Fibroblast of villous mesenchyme (primary cell): ENCODE results near the gene AXIN1. TPM values are rescaled to one million over a fixed set of nuclear protein-coding genes. Genes with fewer than 3 reads are reported as not detected.

ENCODE experiments used
- DNase-seq: peaks from one replicate; pipeline ENCODE4 v3.0.0-alpha.2; 2010; ENCODE audit warnings: low read depth
- H3K4me3 ChIP-seq: 2 replicates; pipeline ENCODE4 v1.5.1; 2011; ENCODE audit warnings: low read depth, mild to moderate bottlenecking, low read length
- CTCF ChIP-seq: IDR thresholded peaks from 2 replicates; pipeline ENCODE4 v1.5.1; 2012; ENCODE audit warnings: low read depth, mild to moderate bottlenecking, low read length; ENCODE audit not compliant: insufficient read depth
- total RNA-seq: library from RNA; depleted of rRNA; stranded (reverse); fragments of >200 nt; gene quantifications from 2 replicates; pipeline ENCODE4 v1.2.3, GENCODE V29; 2012

Gene AXIN1
- total RNA-seq, 1 donor, result 16.4 TPM

DNA sequence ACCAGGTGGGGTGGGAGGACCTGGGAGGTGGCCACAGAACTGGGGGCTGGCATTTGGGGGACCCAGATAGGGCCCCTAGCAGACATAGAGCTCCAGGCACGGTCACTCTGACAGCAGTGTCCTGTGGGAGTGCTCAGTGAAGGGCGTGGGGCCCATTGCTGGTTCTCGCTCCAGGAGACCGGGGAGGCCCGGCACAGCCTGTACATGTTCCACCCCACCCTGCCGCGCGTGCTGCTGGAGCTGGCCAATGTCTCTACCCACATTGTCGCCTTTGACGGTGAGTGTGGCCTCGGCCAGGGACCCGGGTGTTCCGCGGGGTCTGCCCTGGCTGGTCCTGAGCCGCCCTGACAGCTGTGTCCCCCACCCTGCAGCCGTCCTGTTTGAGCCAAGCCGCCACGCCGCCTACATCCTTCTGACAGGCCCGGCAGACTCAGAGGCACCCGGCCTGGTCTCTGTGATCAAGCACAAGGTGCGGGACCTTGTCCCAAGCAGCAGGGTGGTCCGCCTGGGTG lies 88.0 kb downstream of the AXIN1 start:
- no peak for TF ChIP-seq CTCF
- no peak overlapping the region for H3K4me3 ChIP-seq
- no peak for DNase-seq

GRCh38 chr16:263944-264343 lies 88.6 kb downstream of the AXIN1 start:
- no peak for DNase-seq
- H3K4me3 ChIP-seq, result no peak overlapping the region
- TF ChIP-seq CTCF, result no peak

DNA sequence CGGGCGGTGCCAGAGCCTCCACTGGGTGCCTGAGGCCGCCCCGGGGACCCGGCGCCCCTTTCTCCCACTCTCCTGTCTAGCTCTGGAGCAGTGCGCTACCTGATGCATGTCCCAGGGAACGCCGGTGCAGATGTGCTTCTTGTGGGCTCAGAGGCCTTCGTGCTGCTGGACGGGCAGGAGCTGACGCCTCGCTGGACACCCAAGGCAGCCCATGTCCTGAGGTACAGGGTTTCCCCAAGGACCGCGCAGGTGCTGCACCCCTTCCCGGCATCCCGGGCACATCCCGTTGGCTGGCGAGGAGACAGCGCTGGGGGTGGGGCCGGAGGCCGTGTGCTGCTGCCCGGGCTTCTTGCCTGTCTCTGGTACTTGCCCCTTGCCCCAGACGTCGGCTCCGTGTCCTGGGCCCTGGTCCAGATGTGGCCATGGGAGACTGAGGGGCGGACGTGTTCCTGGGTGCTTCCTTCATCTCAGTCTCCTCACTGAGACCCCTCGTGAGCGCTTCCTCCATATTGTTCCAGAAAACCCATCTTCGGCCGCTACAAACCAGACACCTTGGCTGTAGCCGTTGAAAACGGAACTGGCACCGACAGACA lies 89.2 kb downstream of the AXIN1 start:
- TF ChIP-seq CTCF, result no peak
- DNase-seq, result no peak
- no peak overlapping the region for H3K4me3 ChIP-seq

DNA sequence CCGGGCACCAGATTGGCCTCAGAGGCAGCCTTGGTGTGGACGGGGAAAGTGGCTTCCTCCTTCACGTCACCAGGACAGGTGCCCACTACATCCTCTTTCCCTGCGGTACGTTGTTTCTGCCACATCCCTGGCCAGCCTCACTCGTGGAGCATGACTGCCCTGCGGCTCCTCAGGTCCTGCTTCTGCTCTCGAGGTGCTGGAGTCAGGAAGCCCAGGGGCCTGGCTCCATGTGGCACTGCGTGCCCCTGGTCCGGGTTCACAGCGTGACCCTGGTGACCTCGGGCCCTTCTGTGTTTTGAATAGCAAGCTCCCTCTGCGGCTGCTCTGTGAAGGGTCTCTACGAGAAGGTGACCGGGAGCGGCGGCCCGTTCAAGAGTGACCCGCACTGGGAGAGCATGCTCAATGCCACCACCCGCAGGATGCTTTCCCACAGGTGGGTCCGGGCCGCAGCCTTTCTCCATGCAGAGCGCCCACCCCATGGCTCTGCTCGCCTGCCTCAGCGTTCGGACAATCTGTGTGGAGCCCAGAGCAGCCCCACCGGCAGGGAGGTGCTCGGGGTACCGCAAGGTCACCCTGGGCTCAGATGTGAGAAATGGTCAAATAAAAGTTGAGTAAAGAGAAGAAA lies 90.3 kb downstream of the AXIN1 start:
- no peak for TF ChIP-seq CTCF
- no peak overlapping the region for H3K4me3 ChIP-seq
- DNase-seq, result no peak

- no peak overlapping the region for H3K4me3 ChIP-seq
- no peak for TF ChIP-seq CTCF
- no peak for DNase-seq
These were observed 91.4 kb downstream of the AXIN1 start for GRCh38 chr16:261031-261691.

DNA sequence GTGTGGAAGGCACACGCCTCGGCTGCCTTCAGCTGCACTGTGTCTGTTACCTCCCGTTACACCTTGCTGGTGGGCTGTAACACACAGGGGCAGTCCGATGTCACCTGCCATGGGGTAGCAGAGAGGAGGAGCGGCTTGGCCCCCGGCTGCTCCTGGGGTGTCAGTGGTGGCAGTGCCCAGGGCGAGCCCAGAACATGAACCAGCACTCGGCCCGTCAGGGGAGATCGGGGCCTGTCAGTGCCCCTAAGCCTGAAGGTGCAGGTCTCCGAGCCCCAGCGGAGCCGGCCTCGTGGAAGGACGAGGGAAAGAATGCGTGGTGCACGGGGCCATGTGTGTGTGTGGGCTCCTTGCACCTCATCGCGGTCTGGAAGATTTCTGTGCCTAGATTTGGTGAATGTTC lies 92.2 kb downstream of the AXIN1 start:
- no peak overlapping the region for H3K4me3 ChIP-seq
- no peak for DNase-seq
- no peak for TF ChIP-seq CTCF
